Stimulated activated CD4-positive, alpha-beta T cell treated with anti-CD3 and anti-CD28 coated beads, Interleukin-12 subunit alpha, Interleukin-12 subunit beta, amount 100 ng/mL, for 48 hours (primary cell): Measurements from ENCODE around the gene CCDC92B.

Experiments
- DNase-seq, 3 donors: peaks; one replicate each; pipeline ENCODE4 v3.0.0-alpha.2; 2020; ENCODE audit warnings: low read depth in 2 of 3, low spot score in 1 of 3

The CCDC92B gene

GRCh38 chr17:2723505-2723996 is 25.9 kb downstream of the CCDC92B start:
- no peak for DNase-seq

GRCh38 chr17:2722611-2723010 is 26.8 kb downstream of the CCDC92B start:
- DNase-seq = no peak

- no peak for DNase-seq
Observed at GRCh38 chr17:2721603-2722002, 27.8 kb downstream of the CCDC92B start.

GRCh38 chr17:2719861-2720260 is 29.6 kb downstream of the CCDC92B start:
- DNase-seq = no peak

- DNase-seq = no peak
Observed at GRCh38 chr17:2718150-2718938, 31.1 kb downstream of the CCDC92B start.

GRCh38 chr17:2716649-2717048 is 32.8 kb downstream of the CCDC92B start:
- no peak for DNase-seq

GRCh38 chr17:2713881-2714280 is 35.6 kb downstream of the CCDC92B start:
- no peak for DNase-seq

GRCh38 chr17:2712300-2713043 is 37.0 kb downstream of the CCDC92B start:
- DNase-seq = no peak

GRCh38 chr17:2711608-2712299 is 37.7 kb downstream of the CCDC92B start, which contains the start of gene CLUH:
Gene CLUH, minus strand, starts transcription at chr17:2711764. Its CDS starts 103 bp downstream, at chr17:2711661.
- DNase-seq = peak; percentile 92 to 97 (median 95)

- peak in 1 of 3 donors; percentile 40 for DNase-seq
Observed at GRCh38 chr17:2710803-2711607, 38.4 kb downstream of the CCDC92B start.

GRCh38 chr17:2710071-2710802 is 39.2 kb downstream of the CCDC92B start:
- no peak for DNase-seq

GRCh38 chr17:2709183-2709661 is 40.2 kb downstream of the CCDC92B start:
- no peak for DNase-seq

- DNase-seq = no peak
Observed at GRCh38 chr17:2708585-2709182, 40.8 kb downstream of the CCDC92B start.

GRCh38 chr17:2707721-2708584 is 41.5 kb downstream of the CCDC92B start:
- DNase-seq = no peak

GRCh38 chr17:2706911-2707510 is 42.4 kb downstream of the CCDC92B start:
- no peak for DNase-seq

GRCh38 chr17:2705888-2706795 is 43.3 kb downstream of the CCDC92B start:
- DNase-seq = no peak

- no peak for DNase-seq
Observed at GRCh38 chr17:2705263-2705662, 44.2 kb downstream of the CCDC92B start.
